NT2/D1 (cell line): ENCODE measurements around the gene JCAD.

ENCODE experiments used
- DNase-seq: peaks from one replicate; pipeline ENCODE4 v3.0.0-alpha.2; 2011; ENCODE audit warnings: low read depth, low spot score
- H3K27me3 ChIP-seq: 2 replicates; pipeline ENCODE4 v1.6.0; 2011; ENCODE audit warnings: mild to moderate bottlenecking; ENCODE audit not compliant: insufficient read length, insufficient read depth
- H3K36me3 ChIP-seq: 2 replicates; pipeline ENCODE4 v1.6.1; 2011; ENCODE audit warnings: mild to moderate bottlenecking, low read length, mixed read lengths; ENCODE audit not compliant: insufficient read depth, insufficient read length
- H3K4me1 ChIP-seq: 2 replicates; pipeline ENCODE4 v1.5.1; 2011; ENCODE audit not compliant: insufficient read depth, insufficient read length
- H3K4me3 ChIP-seq: 2 replicates; pipeline ENCODE4 v1.5.1; 2011; ENCODE audit warnings: low read depth; ENCODE audit not compliant: insufficient read length
- H3K9ac ChIP-seq: 2 replicates; pipeline ENCODE4 v1.6.0; 2011; ENCODE audit warnings: low read depth; ENCODE audit not compliant: insufficient read length
- H3K9me3 ChIP-seq: 2 replicates; pipeline ENCODE4 v1.5.1; 2011; ENCODE audit warnings: mild to moderate bottlenecking, low read length; ENCODE audit not compliant: insufficient read depth
- SUZ12 ChIP-seq: IDR thresholded peaks from 2 replicates; pipeline ENCODE4 v1.6.1; 2011; ENCODE audit not compliant: insufficient read length, insufficient read depth; ENCODE audit errors: extremely low read depth
- YY1 ChIP-seq: IDR thresholded peaks from 2 replicates; pipeline ENCODE4 v1.6.1; 2011; ENCODE audit not compliant: insufficient read length, insufficient read depth
- ZNF274 ChIP-seq: IDR thresholded peaks from 2 replicates; pipeline ENCODE4 v1.6.1; 2011; ENCODE audit warnings: mild to moderate bottlenecking, low read depth, low read length

JCAD gene

DNA sequence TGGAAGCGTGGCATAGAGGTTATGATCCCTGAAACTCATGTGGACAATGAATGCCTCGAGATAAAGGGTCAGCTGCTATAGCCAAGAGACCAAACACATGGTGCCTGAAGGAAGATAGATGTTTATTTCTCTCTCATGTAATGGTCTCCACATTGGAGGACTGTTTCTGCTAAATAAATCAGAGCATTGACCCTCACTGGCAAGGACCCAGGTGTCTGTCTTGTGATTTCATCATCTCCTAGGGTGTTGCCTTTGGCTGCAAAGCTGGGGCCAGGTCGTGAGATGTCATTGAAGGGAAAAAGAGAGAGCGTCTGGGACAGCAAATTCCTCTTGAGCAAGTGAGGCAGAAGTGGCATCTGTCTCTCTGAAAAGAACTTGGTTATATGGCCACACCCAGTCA, 64.6 kb downstream of the JCAD start:
- Histone ChIP-seq H3K9me3 (no peaks in the 10 kb centered on the region), H3K4me3 (no peak overlapping the region), H3K4me1 (peaks cover 3% of the 10 kb centered on the region), H3K9ac (no peak overlapping the region), H3K27me3 (no peaks in the 10 kb centered on the region), H3K36me3 (no peaks in the 10 kb centered on the region)
- no peak for DNase-seq
- no peak for TF ChIP-seq SUZ12
- no peak for TF ChIP-seq ZNF274
- TF ChIP-seq YY1 = no peak

DNA sequence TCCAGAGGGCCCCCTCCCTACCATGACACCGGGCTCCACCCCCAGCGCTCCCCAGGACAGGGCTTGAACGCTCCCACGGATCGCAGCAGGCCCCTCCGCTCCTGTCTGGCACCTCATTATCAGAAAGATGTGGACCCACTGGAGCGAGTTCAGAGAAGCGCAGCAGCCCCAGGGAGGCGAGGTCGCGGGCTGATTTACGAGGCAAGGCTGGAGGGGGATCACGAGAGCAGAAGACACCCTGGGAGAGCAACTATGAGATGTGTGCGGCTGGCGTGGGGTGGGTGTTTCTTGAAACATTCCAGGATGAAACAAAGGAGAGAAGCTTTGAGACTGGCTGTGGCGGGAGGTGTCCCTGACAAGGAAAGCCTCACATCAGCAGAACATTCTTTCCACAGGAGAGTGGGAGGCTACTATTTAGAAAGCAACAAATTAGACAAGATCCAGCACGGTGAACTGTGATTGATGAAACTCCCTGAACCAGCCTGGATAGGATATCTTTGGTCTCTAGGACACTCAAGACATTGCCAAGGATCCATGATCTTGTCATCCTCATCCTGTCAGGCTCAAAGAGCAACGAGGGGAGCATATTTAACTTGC, 66.0 kb downstream of the JCAD start:
- Histone ChIP-seq H3K4me1 (peaks cover 3% of the 10 kb centered on the region), H3K9ac (no peak overlapping the region), H3K36me3 (no peaks in the 10 kb centered on the region), H3K9me3 (no peaks in the 10 kb centered on the region), H3K4me3 (no peak overlapping the region), H3K27me3 (no peaks in the 10 kb centered on the region)
- no peak for DNase-seq
- TF ChIP-seq SUZ12 = no peak
- TF ChIP-seq ZNF274 = no peak
- no peak for TF ChIP-seq YY1

DNA sequence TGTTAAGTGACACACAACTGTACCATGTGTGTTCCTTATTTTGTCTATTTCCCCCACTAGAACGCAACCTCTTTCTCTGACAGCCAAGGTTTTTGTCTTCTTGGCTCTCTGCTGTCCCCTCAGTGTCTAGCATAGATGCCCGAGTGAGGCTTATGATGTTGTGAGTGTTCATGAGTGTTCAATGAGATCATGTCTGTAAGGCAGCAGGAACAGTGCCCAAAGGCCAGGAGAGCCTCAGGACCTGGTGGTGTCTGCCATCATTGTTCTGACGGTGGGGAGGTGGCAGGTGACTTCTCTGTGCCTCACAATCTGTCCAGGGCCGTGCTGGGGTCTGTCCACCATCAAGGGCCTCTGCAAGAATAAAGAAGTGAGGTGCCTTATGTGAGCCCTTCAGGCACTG, 66.5 kb downstream of the JCAD start:
- Histone ChIP-seq H3K4me1 (peaks cover 3% of the 10 kb centered on the region), H3K9ac (no peak overlapping the region), H3K9me3 (no peaks in the 10 kb centered on the region), H3K27me3 (no peaks in the 10 kb centered on the region), H3K4me3 (no peak overlapping the region), H3K36me3 (no peaks in the 10 kb centered on the region)
- no peak for DNase-seq
- no peak for TF ChIP-seq ZNF274
- TF ChIP-seq SUZ12 = no peak
- TF ChIP-seq YY1 = no peak

DNA sequence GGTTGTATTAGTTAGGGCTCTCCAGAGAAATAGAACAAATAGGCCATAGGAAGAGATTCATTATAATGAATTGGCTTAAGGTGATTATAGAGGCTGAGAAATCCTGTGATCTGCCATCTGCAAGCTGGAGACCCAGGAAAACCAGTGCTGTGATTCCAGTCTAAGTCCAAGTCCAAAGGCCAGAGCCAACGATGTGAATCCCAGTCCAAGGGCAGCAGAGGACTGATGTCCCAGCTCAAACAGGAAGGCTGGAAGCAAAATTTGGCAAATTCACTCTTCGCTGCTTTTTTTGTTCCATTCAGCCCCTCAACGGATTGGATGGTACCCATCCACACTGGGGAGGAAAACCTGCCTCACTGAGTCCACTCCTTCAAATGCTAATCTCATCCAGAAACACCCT, 68.0 kb downstream of the JCAD start:
- no peak for DNase-seq
- no peak overlapping the region for H3K9ac ChIP-seq
- peaks cover under 1% of the 10 kb centered on the region for H3K4me1 ChIP-seq
- no peaks in the 10 kb centered on the region for H3K27me3 ChIP-seq
- H3K9me3 ChIP-seq = no peaks in the 10 kb centered on the region
- H3K4me3 ChIP-seq = no peak overlapping the region
- no peaks in the 10 kb centered on the region for H3K36me3 ChIP-seq
- TF ChIP-seq ZNF274 = no peak
- TF ChIP-seq YY1 = no peak
- TF ChIP-seq SUZ12 = no peak

DNA sequence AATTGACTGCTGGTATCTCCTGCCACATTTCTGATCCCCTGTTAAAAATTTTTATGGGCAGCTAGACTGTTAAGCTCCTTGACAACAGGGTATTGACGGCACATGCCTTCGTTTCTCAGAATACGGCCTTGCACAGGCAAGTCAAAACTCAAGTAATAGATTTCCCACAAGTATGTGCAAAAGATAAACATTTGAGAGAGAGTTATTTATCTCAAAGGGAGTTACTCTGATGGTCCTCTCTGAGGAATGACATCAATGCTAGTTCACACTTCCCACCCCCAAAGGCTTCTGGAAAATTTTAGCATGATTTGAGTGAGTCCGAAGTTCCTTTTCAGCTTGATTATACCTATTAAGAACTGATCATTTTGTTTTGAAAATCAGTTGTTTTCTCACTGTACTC, 71.9 kb downstream of the JCAD start:
- no peaks in the 10 kb centered on the region for H3K27me3 ChIP-seq

DNA sequence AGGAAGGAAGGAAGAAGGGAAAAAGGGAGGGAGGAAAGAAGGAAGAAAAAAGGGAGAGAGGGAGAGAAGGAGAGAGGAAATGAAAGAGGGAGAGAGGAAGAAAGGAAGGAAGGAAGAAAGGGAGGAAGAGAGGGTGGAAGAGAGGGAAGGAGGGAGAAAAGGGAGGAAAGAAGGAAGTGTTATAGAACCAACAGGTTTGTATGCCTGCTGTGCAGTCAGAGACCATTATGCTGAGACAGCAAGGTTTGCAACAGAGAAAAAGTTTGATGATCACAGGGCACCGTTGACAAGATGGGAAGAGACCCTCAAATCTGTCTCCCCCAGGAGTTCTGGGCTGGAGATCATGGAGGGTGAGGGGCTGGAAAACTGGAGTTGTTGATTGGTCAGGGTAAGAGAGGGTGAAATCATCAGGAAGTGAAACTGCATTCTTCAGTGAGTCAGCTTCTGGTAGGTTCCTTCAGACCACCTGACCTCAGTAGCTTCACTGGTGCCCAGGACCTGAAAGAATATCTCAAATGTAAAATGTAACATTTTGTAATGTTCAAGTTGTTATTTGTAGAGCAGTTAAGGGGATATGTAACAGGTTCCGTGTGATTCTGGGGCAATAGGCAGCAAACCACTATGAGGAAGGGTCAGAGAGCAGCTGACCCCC, 76.3 kb downstream of the JCAD start:
- DNase-seq = no peak
- peaks cover 14% of the 10 kb centered on the region for H3K9me3 ChIP-seq
- TF ChIP-seq SUZ12 (no peak), YY1 (no peak), ZNF274 (no peak)
- no peaks in the 10 kb centered on the region for H3K4me1 ChIP-seq
- no peak overlapping the region for H3K9ac ChIP-seq
- H3K27me3 ChIP-seq = no peaks in the 10 kb centered on the region
- H3K36me3 ChIP-seq = no peaks in the 10 kb centered on the region
- H3K4me3 ChIP-seq = no peak overlapping the region

More for the DNA sequence above, 71.9 kb downstream of the JCAD start:
- no peak for TF ChIP-seq YY1
- no peak for TF ChIP-seq ZNF274
- TF ChIP-seq SUZ12 = no peak
- Histone ChIP-seq H3K9ac (no peak overlapping the region), H3K9me3 (peaks cover 10% of the 10 kb centered on the region), H3K36me3 (no peaks in the 10 kb centered on the region), H3K4me1 (no peaks in the 10 kb centered on the region), H3K4me3 (no peak overlapping the region)
- no peak for DNase-seq

DNA sequence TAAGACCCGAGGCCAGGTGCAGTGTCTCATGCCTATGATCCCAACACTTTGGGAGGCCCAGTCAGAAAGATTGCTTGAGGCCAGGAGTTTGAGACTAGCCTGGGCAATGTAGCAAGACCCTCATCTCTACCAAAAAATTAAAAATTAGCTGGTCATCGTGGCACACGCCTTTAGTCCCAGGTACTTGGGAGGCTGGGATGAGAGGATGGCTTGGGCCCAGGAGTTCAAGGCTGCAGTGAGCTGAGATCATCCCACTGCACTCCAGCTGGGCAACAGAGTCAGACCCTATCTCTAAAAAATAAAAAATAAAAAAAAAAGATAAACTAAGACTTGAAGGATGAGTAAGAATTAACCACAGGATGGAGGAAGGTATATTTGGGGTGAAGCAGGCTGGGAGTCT, 77.9 kb downstream of the JCAD start:
- peaks cover 14% of the 10 kb centered on the region for H3K9me3 ChIP-seq

More for the DNA sequence above, 77.9 kb downstream of the JCAD start:
- Histone ChIP-seq H3K4me1 (no peaks in the 10 kb centered on the region), H3K36me3 (no peaks in the 10 kb centered on the region), H3K27me3 (no peaks in the 10 kb centered on the region), H3K9ac (no peak overlapping the region), H3K4me3 (no peak overlapping the region)
- DNase-seq = no peak
- TF ChIP-seq YY1 (no peak), SUZ12 (no peak), ZNF274 (no peak)
